ENCODE results near the gene METTL16.

The METTL16 gene

DNA sequence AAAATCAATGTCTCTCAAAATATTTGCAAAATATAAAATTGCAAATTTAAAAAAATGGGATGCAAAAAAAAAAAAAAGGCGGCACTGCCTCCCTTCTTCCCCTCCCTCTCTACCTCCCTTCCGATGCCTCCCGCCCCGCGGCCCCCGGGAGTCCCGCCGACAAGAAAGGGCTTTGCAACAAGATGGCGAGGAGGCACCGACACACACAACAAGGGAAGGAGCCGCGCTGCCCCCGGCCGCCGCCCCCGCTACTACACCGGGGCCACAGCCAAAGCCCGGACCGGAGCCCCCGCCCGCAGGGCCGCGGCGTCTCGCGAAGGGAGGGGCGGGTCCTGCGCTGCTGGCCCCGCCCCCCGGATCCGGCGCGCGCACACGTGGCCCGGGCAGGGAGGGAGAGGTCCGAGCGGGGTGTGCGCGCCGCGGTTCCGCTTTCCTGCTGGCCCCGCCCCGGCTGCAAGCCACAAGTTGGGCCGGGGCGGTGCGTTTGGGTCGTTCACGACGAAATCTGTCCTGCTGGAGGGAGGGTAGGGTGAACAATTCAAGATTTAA, 110.7 kb downstream of the METTL16 start, which contains the start of gene MNT:
MNT (minus strand) TSS at position 184 of the 549 bp plus-strand sequence. CDS start 348 bp downstream, outside the sequence.
- H3K4me3 ChIP-seq (ENCODE audit: low read depth, low read length) = peak within 1 kb of the TSS; percentile 98
- DNase-seq (ENCODE audit: low read depth, low spot score) = peak; percentile 96
- TF ChIP-seq, protein P1, sequence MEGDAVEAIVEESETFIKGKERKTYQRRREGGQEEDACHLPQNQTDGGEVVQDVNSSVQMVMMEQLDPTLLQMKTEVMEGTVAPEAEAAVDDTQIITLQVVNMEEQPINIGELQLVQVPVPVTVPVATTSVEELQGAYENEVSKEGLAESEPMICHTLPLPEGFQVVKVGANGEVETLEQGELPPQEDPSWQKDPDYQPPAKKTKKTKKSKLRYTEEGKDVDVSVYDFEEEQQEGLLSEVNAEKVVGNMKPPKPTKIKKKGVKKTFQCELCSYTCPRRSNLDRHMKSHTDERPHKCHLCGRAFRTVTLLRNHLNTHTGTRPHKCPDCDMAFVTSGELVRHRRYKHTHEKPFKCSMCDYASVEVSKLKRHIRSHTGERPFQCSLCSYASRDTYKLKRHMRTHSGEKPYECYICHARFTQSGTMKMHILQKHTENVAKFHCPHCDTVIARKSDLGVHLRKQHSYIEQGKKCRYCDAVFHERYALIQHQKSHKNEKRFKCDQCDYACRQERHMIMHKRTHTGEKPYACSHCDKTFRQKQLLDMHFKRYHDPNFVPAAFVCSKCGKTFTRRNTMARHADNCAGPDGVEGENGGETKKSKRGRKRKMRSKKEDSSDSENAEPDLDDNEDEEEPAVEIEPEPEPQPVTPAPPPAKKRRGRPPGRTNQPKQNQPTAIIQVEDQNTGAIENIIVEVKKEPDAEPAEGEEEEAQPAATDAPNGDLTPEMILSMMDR (IDR thresholded peaks at IDR 0.05; ENCODE audit: low read depth, low read length) = no peak
- in situ Hi-C loops (cut with HindIII; ENCODE audit: low sequenced_read_pairs) = no loop called here

DNA sequence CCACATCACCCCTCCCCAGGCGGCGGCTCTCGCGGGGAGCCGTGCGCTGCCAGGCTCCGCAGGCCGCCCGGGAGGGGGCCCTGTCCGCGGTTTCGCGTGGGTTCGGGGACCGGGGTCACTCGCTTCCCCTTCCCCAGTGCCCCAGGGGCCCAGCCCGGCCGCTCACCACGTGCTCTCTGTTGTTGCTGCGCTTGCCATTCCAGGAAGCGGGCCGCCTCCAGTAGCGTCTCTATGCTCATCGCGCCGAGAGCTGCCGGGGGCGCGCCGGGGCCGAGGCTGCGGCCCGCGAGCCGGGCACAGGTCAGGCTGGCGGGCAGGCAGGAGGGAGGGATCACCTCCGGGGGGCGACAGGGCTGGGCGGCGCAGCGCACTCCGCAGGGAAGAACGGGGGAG, 111.2 kb downstream of the METTL16 start:
- TF ChIP-seq, protein P1 (IDR thresholded peaks at IDR 0.05; ENCODE audit: low read depth, low read length) = no peak
- DNase-seq (ENCODE audit: low read depth, low spot score) = peak; percentile 46
- in situ Hi-C loops (cut with HindIII; ENCODE audit: low sequenced_read_pairs) = no loop called here
- H3K4me3 ChIP-seq (ENCODE audit: low read depth, low read length) = peak overlapping the region; percentile 98

DNA sequence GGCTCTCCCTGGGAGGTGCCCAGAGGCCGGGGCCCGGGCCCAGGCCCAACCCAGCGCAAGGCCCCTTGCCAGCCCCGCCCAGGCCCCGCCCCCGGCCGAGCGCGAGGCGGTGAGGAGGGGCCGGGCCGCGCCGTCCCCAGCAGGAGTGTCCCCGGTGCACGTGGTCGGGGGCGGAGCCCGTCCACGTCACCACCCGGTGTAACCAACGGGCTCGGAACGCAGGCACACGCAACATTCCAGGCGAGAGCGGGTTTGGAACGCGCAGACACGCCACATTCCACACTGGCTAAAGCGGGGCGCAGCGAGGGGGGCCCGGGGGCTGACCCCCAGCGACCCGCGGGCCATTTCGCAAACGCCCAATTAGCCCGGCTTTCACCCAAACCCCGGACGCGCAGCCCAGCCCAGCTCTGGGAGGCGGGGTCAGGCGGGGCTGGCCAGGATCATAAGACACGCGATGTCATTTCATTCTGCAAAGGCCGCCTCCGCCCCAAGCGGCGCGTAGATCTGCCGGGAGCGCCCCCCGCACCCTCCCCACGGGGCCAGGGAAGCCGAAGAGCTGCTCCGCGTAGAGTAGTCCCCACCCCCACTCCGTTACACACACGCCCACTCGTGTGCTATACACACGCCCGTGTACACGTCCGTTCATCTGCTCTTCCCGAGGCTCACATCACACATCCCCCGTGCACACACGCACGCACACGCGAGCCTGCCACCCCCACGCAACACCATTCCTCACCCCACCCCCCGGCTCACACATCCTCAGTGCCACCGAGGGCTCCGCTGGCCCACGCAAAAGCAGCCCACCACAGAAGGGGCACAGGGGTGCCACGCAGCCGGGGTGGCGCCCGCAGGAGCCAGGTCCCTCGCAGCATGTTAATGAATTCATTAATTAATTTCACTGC, 111.9 kb downstream of the METTL16 start:
- TF ChIP-seq, protein P1 (IDR thresholded peaks at IDR 0.05; ENCODE audit: low read depth, low read length) = no peak
- peak; percentile 96 for DNase-seq (ENCODE audit: low read depth, low spot score)
- peak overlapping the region; percentile 98 for H3K4me3 ChIP-seq (ENCODE audit: low read depth, low read length)
- in situ Hi-C loops (cut with HindIII; ENCODE audit: low sequenced_read_pairs) = no loop called here

DNA sequence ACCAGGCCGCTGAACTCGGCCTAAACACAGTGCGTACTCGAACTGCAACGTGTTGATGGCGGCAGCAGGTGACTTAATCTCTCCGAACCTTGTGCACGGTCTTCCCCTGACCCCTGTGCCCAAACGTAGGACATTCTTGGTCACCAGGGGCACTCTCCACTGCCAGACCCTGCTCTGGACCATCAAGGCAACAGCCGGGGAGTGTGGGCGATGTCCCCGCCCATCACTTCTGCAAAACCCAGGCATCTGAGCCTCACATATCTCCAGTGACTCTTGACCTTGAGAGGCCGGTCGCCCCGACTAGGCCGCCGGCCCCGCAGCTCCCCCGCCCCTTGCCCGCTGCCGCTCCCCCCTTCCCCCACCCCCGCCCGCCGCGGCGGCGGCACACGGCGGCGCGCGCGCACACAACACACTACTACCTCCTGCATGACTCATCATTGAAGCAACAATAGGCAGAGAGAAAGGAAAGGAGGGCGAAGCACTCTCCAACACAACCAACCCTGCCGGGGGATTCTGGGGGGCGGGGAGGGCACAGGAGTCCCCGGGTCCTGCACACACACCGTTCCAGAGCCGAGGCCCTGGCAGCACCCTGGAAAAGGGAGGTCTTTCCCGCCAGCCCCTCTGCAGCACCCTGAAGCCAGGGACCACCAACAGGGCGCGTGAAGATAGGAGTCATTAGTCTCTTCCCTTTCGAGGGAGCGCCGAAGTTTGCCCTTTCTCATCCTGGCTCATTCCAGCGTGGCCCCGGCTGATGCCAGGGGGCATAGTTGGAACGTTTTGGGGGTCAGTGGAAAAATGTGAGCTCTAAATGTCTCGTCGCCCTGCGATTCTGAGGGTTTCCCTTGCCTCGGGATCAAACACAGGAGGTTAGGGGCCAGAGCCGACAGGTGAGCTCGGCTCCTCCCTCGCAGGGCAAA, 112.8 kb downstream of the METTL16 start:
- DNase-seq (ENCODE audit: low read depth, low spot score) = peak; percentile 79
- in situ Hi-C loops (cut with HindIII; ENCODE audit: low sequenced_read_pairs) = no loop called here
- TF ChIP-seq, protein P1 (IDR thresholded peaks at IDR 0.05; ENCODE audit: low read depth, low read length) = no peak
- H3K4me3 ChIP-seq (ENCODE audit: low read depth, low read length) = peak overlapping the region; percentile 98

GRCh38 chr17:2398182-2398581, 113.5 kb downstream of the METTL16 start:
- TF ChIP-seq, protein P1 (IDR thresholded peaks at IDR 0.05; ENCODE audit: low read depth, low read length) = no peak
- in situ Hi-C loops (cut with HindIII; ENCODE audit: low sequenced_read_pairs) = no loop called here
- peak overlapping the region; percentile 23 for H3K4me3 ChIP-seq (ENCODE audit: low read depth, low read length)
- DNase-seq (ENCODE audit: low read depth, low spot score) = no peak
